ENCODE measurements around the gene MICAL1. TPM values are rescaled to one million over a fixed set of nuclear protein-coding genes. Genes with fewer than 3 reads are reported as not detected.

MICAL1 gene
- total RNA-seq, 4 donors from 2014 or later: 20.0 to 27.1 (median 23.5) TPM

DNA sequence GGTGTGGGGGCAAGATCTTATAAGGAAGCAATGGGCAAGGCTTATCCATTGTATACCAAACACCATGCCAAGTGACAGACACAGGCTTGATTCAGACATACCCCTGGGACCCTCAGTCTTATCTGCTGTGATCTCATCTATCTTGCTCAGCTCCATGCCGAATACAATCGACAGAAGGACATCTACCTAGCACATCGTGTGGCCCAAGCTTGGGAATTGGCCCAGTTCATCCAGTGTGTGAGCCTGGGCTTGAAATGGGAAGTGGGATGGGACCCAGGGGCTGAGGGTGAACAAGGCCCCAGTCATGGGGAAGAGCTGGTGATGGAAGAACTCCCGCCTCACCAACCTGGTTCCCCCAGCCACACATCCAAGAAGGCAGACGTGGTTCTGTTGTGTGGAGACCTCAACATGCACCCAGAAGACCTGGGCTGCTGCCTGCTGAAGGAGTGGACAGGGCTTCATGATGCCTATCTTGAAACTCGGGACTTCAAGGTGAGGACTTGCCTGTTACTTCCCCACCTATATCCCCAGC is 13.1 kb downstream of the MICAL1 start:
- intact Hi-C loops (cut with DNase I): loop anchor here (5.0 kb wide), 1 partner anchor 40 kb away; the partner anchor contains the start of gene ZBTB24
- Histone ChIP-seq H3K36me3 (peaks cover 3 to 47% (median 40%) of the 10 kb centered on the region in 4 donors), H3K4me3 (no peak overlapping the region), H3K4me1 (peaks cover 18 to 33% (median 28%) of the 10 kb centered on the region in 4 donors), H3K9me3 (no peaks in the 10 kb centered on the region), H3K27ac (replicated peaks in 1 of 4) (no peak overlapping the region), H3K27me3 (no peaks in the 10 kb centered on the region)
- 95% methylated on average over 6 of the region's 6 CpGs for WGBS
- TF ChIP-seq POLR2A (IDR thresholded peaks at IDR 0.05; ENCODE audit: low read depth): no peak
- TF ChIP-seq EP300 (IDR thresholded peaks at IDR 0.05): no peak
- TF ChIP-seq POLR2AphosphoS5 (IDR thresholded peaks at IDR 0.05): no peak
- TF ChIP-seq CTCF (IDR thresholded peaks at IDR 0.05): no peak
- no peak for DNase-seq (ENCODE audit: extremely low spot score)

DNA sequence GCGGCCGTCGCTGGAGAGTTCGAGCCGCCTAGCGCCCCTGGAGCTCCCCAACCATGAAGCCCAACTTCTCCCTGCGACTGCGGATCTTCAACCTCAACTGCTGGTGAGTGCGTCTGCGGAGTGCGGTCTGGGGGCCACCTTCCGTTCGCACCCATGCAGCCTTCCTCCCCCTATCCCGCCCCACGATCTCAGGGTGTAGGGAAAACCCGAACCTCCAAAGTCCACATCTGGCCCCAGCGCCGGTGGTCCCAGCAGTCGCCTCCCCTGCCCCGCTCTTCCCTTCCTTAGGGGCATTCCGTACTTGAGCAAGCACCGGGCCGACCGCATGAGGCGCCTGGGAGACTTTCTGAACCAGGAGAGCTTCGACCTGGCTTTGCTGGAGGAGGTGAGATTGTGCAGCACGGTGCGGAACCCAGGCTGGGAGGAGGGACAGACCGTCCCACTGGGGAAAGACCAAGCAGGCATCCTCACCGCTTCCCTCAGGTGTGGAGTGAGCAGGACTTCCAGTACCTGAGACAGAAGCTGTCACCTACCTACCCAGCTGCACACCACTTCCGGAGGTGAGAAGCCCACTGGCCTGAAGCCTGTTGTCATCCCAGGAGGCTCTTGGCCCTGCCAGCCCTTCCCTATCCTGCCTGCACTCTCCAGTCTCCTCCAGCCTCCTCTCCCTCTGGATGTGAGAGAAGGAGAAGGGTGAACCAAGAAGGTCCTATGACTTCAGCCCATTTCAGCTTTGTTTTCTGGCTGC is 14.3 kb downstream of the MICAL1 start:
- H3K27me3 ChIP-seq: no peaks in the 10 kb centered on the region
- WGBS: 15% methylated on average over 2 of the region's 31 CpGs
- TF ChIP-seq EP300 (IDR thresholded peaks at IDR 0.05): no peak
- TF ChIP-seq CTCF (IDR thresholded peaks at IDR 0.05): peak in 2 of 3 experiments; percentile 5 to 37
- peaks cover 18 to 33% (median 28%) of the 10 kb centered on the region in 4 donors for H3K4me1 ChIP-seq
- peaks cover 3 to 36% (median 33%) of the 10 kb centered on the region in 4 donors for H3K36me3 ChIP-seq
- intact Hi-C loops (cut with DNase I): loop anchor here (2.0 to 5.0 kb wide), 2 partner anchors 41 to 58 kb away; partner anchors contain the start of genes CD164 and ZBTB24
- H3K4me3 ChIP-seq: peak overlapping the region; percentile 76 to 94 (median 86)
- peak overlapping the region; percentile 82 to 89 (median 86) for H3K27ac ChIP-seq (replicated peaks in 1 of 4)
- DNase-seq (ENCODE audit: extremely low spot score): no peak
- no peaks in the 10 kb centered on the region for H3K9me3 ChIP-seq

- intact Hi-C loops (cut with DNase I): loop anchor here (2.0 to 5.0 kb wide), 2 partner anchors 42 to 58 kb away; partner anchors contain the start of genes CD164 and ZBTB24
- peak; percentile 95 for DNase-seq (ENCODE audit: extremely low spot score)
- H3K4me3 ChIP-seq: peak within 1 kb of the TSS; percentile 76 to 94 (median 86)
Measured at GRCh38 chr6:109440331-109441068, 15.1 kb downstream of the MICAL1 start, which contains the start of the genes PPIL6 and SMPD2. Gene PPIL6, minus strand, starts transcription at chr6:109440628. Its CDS starts 38 bp downstream, at chr6:109440590. Gene SMPD2, plus strand, starts transcription at chr6:109440724. Its CDS starts 398 bp downstream, at chr6:109441122.

More at GRCh38 chr6:109440331-109441068, 15.1 kb downstream of the MICAL1 start, which contains the start of the genes PPIL6 and SMPD2:
- no peaks in the 10 kb centered on the region for H3K9me3 ChIP-seq
- peaks cover 3 to 28% (median 26%) of the 10 kb centered on the region in 4 donors for H3K36me3 ChIP-seq
- no peaks in the 10 kb centered on the region for H3K27me3 ChIP-seq
- TF ChIP-seq CTCF (IDR thresholded peaks at IDR 0.05) (peak; percentile 16 to 26 (median 21)), EP300 (IDR thresholded peaks at IDR 0.05) (no peak), POLR2AphosphoS5 (IDR thresholded peaks at IDR 0.05) (peak; percentile 57 to 72), POLR2A (IDR thresholded peaks at IDR 0.05; ENCODE audit: low read depth) (no peak)
- H3K27ac ChIP-seq (replicated peaks in 1 of 4): peak within 1 kb of the TSS; percentile 82 to 89 (median 86)
- H3K4me1 ChIP-seq: peaks cover 18 to 33% (median 28%) of the 10 kb centered on the region in 4 donors
- WGBS: 20% methylated on average over 1 of the region's 102 CpGs

All from esophagus muscularis mucosa (tissue), 4 donors.